Fibroblast of lung (primary cell): Measurements from ENCODE around the gene CGNL1. TPM values are rescaled to one million over a fixed set of nuclear protein-coding genes. Genes with fewer than 3 reads are reported as not detected.

Experiments
- DNase-seq, 2 donors: peaks; one replicate each; pipeline versions ENCODE4 v3.0.0 to v3.0.0-alpha.2; 2010; ENCODE audit warnings: low read depth in 2 of 2
- H2AFZ ChIP-seq: 2 replicates; pipeline ENCODE4 v1.5.1; 2012; ENCODE audit warnings: low read length, control low read depth, inconsistent platforms
- H3K27ac ChIP-seq: 2 replicates; pipeline ENCODE4 v1.5.1; 2011; ENCODE audit warnings: low read length, control low read depth; ENCODE audit not compliant: insufficient read depth
- H3K27me3 ChIP-seq: 2 replicates; pipeline ENCODE4 v1.5.1; 2011; ENCODE audit warnings: mild to moderate bottlenecking, low read length; ENCODE audit not compliant: control insufficient read depth, insufficient read depth
- H3K36me3 ChIP-seq: 2 replicates; pipeline ENCODE4 v1.5.1; 2011; ENCODE audit warnings: low read length; ENCODE audit not compliant: control insufficient read depth, insufficient read depth
- H3K4me1 ChIP-seq: 2 replicates; pipeline ENCODE4 v1.5.1; 2011; ENCODE audit warnings: low read length; ENCODE audit not compliant: control insufficient read depth, insufficient read depth; ENCODE audit errors: extremely low read depth
- H3K4me2 ChIP-seq: 2 replicates; pipeline ENCODE4 v1.5.1; 2011; ENCODE audit warnings: low read length, control low read depth; ENCODE audit not compliant: insufficient read depth; ENCODE audit errors: extremely low read depth
- H3K4me3 ChIP-seq, 4 experiments: fragments of 200-600 bp in 1 of 4; sonication (generic) in 1 of 4; replicated peaks in 1 of 4; 2 replicates each; pipeline ENCODE4 v1.5.1; 2011 to 2016; ENCODE audit warnings: low read length in 4 of 4, low read depth in 3 of 4, mild to moderate bottlenecking in 3 of 4, control low read depth in 2 of 4, inconsistent platforms in 1 of 4, mixed read lengths in 1 of 4; ENCODE audit not compliant: insufficient read depth in 1 of 4; ENCODE audit errors: control extremely low read depth in 1 of 4
- H3K79me2 ChIP-seq: 2 replicates; pipeline ENCODE4 v1.5.1; 2012; ENCODE audit warnings: mild to moderate bottlenecking, low read length, inconsistent platforms; ENCODE audit not compliant: control insufficient read depth, insufficient read depth
- H3K9ac ChIP-seq: 2 replicates; pipeline ENCODE4 v1.5.1; 2011; ENCODE audit warnings: mild to moderate bottlenecking, low read length, control low read depth; ENCODE audit not compliant: insufficient read depth
- H3K9me3 ChIP-seq: 2 replicates; pipeline ENCODE4 v1.5.1; 2012; ENCODE audit warnings: low read depth, low read length; ENCODE audit not compliant: control insufficient read depth, insufficient read depth
- H4K20me1 ChIP-seq: 2 replicates; pipeline ENCODE4 v1.5.1; 2011; ENCODE audit warnings: low read length; ENCODE audit not compliant: control insufficient read depth, insufficient read depth; ENCODE audit errors: extremely low read depth
- EZH2 ChIP-seq: IDR thresholded peaks from 2 replicates; pipeline ENCODE4 v1.5.1; 2012; ENCODE audit warnings: low read length, control low read depth, mild to moderate bottlenecking; ENCODE audit errors: missing control alignments
- polyA plus RNA-seq, 2 donors: library from polyadenylated mRNA; depleted of rRNA in 1 of 2; stranded (reverse) in 1 of 2; unstranded in 1 of 2; fragments of >200 nt; gene quantifications; 2 replicates each; pipeline ENCODE4 v1.2.1, GENCODE V29; 2011 to 2012; ENCODE audit warnings: missing spikeins in 1 of 2
- total RNA-seq: library from RNA; depleted of rRNA; stranded (reverse); fragments of >200 nt; gene quantifications from 2 replicates; pipeline ENCODE4 v1.2.1, GENCODE V29; 2014
- TF ChIP-seq, protein P1 (sequence below), 2 donors: IDR thresholded peaks in 1 of 2; conservative IDR thresholded peaks in 1 of 2; 1 replicate in 1 of 2; 2 replicates in 1 of 2; pipeline ENCODE4 v1.5.1; 2011 to 2012; ENCODE audit warnings: low read length in 2 of 2, control low read depth in 1 of 2, inconsistent platforms in 1 of 2, low read depth in 1 of 2, mild to moderate bottlenecking in 1 of 2

The CGNL1 gene
- total and polyA plus RNA-seq, 2 donors (not counting 1 experiment from before 2014, with no cell fraction given), result 0.18 to 6.1 TPM

DNA sequence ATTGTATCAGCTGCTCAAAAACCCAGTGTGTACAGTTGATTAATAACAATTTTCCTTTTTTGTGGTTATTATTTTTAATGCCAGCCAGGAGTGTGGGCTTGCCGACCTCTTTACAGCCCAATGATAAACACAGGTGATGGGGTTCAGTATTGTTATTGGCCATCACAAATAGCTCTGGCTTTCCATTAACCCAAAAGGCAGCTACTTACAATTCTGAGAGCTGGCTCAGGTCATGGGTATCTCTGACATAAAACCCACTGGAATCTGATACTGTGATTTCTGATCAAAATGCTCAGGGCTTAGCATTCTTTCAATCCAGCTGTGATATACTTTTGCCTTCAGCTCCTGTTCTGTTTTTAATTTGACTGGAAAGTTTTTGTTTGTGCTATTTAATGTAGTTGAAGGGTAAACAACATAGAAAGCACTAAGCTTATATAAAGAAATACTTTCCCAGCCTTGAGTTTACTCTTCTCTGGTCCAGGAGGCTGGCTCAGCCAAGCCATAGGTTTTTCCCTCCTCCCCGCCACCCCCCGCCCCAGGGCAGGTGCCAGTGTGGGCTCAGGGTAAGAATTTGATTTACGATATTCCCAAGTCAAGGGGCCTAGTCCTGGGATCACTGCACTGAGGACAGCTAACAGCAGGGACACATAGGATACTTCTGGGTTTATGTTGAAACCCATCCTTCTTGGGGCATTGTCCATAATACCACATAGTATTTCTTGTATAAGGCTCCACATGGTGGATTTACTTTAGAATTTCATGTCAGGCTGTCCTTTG lies 161.4 kb downstream of the CGNL1 start:
- Histone ChIP-seq H2AFZ (no peak overlapping the region), H3K4me3 (no peak overlapping the region), H3K9me3 (no peaks in the 10 kb centered on the region), H3K9ac (no peak overlapping the region), H3K4me1 (no peaks in the 10 kb centered on the region), H3K36me3 (no peaks in the 10 kb centered on the region), H3K27me3 (peaks cover 2% of the 10 kb centered on the region), H3K4me2 (no peak overlapping the region), H3K79me2 (no peaks in the 10 kb centered on the region), H3K27ac (no peak overlapping the region), H4K20me1 (no peaks in the 10 kb centered on the region)
- no peak for DNase-seq
- TF ChIP-seq, protein P1, sequence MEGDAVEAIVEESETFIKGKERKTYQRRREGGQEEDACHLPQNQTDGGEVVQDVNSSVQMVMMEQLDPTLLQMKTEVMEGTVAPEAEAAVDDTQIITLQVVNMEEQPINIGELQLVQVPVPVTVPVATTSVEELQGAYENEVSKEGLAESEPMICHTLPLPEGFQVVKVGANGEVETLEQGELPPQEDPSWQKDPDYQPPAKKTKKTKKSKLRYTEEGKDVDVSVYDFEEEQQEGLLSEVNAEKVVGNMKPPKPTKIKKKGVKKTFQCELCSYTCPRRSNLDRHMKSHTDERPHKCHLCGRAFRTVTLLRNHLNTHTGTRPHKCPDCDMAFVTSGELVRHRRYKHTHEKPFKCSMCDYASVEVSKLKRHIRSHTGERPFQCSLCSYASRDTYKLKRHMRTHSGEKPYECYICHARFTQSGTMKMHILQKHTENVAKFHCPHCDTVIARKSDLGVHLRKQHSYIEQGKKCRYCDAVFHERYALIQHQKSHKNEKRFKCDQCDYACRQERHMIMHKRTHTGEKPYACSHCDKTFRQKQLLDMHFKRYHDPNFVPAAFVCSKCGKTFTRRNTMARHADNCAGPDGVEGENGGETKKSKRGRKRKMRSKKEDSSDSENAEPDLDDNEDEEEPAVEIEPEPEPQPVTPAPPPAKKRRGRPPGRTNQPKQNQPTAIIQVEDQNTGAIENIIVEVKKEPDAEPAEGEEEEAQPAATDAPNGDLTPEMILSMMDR (conservative IDR thresholded peaks at IDR 0.05 in 1 of 2, IDR thresholded peaks at IDR 0.05 in 1 of 2; ENCODE audit: low read depth in 1 of 2, low read length in 2 of 2), result no peak
- TF ChIP-seq EZH2, result no peak

DNA sequence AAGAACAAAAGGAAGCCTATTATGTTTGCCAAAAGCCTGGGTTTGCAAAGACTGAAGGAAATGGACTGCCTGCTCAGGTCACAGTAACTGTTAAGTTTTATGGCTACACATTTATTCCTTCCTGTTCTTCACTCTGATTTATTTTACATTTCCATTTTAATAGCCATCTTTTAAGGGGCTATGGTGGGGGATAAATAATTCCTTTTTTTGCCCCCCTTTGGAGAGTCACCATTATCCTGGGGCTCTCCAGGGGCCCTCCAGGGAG lies 161.9 kb downstream of the CGNL1 start:
- Histone ChIP-seq H3K4me1 (no peaks in the 10 kb centered on the region), H3K9me3 (no peaks in the 10 kb centered on the region), H3K79me2 (no peaks in the 10 kb centered on the region), H3K9ac (no peak overlapping the region), H3K27me3 (peaks cover 4% of the 10 kb centered on the region), H3K4me3 (no peak overlapping the region), H3K36me3 (no peaks in the 10 kb centered on the region), H3K4me2 (no peak overlapping the region), H3K27ac (no peak overlapping the region), H4K20me1 (no peaks in the 10 kb centered on the region), H2AFZ (no peak overlapping the region)
- TF ChIP-seq, protein P1 (conservative IDR thresholded peaks at IDR 0.05 in 1 of 2, IDR thresholded peaks at IDR 0.05 in 1 of 2; ENCODE audit: low read depth in 1 of 2, low read length in 2 of 2), result no peak
- TF ChIP-seq EZH2, result no peak
- DNase-seq, result no peak

DNA sequence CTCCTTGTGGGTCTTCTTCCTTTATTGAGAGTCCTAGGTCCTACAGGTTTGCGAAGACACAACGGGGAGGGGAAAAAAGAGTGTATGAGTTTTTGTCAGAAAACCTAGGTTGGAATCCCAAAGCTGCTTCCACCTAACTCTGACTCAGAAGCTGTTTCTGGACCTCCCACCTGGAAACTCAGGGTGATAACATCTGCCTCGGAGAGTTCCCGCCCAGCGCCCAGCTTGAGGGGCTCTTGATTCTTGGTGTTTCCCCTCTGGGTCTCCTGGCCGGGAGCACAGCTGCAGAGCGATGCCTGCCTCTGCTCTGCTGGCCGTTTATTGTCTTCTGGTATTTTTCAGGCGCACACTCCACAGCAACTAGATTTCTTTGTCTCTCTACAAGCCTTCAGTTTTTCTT lies 162.5 kb downstream of the CGNL1 start:
- TF ChIP-seq EZH2, result no peak
- TF ChIP-seq, protein P1 (conservative IDR thresholded peaks at IDR 0.05 in 1 of 2, IDR thresholded peaks at IDR 0.05 in 1 of 2; ENCODE audit: low read depth in 1 of 2, low read length in 2 of 2), result no peak
- DNase-seq, result no peak
- H2AFZ ChIP-seq, result no peak overlapping the region

More for the DNA sequence above, 162.5 kb downstream of the CGNL1 start:
- Histone ChIP-seq H3K4me2 (no peak overlapping the region), H3K4me1 (no peaks in the 10 kb centered on the region), H3K9me3 (no peaks in the 10 kb centered on the region), H3K9ac (no peak overlapping the region), H3K36me3 (no peaks in the 10 kb centered on the region), H3K27ac (no peak overlapping the region), H3K4me3 (no peak overlapping the region), H3K27me3 (peaks cover 4% of the 10 kb centered on the region), H4K20me1 (no peaks in the 10 kb centered on the region), H3K79me2 (no peaks in the 10 kb centered on the region)
